H1 (cell line): ENCODE measurements around the gene KIAA0319L.

ENCODE experiments used
- CBX5 ChIP-seq: fragments of 300-800, 300-1000 bp; sonication (generic); IDR thresholded peaks from 2 replicates; pipeline ENCODE4 v1.7.1; 2016; ENCODE audit warnings: antibody characterized with exemption, low read length, low read depth
- JUN ChIP-seq: IDR thresholded peaks from 2 replicates; pipeline ENCODE4 v1.6.1; 2011; ENCODE audit warnings: low read depth, mild to moderate bottlenecking, improper control_type of control experiment, low read length
- JUND ChIP-seq: IDR thresholded peaks from 2 replicates; pipeline ENCODE4 v1.6.1; 2011; ENCODE audit warnings: mild to moderate bottlenecking, improper control_type of control experiment, low read length
- NRF1 ChIP-seq: IDR thresholded peaks from 2 replicates; pipeline ENCODE4 v1.6.1; 2011; ENCODE audit warnings: mild to moderate bottlenecking, low read depth, low read length, improper control_type of control experiment
- POLR2A ChIP-seq, 2 experiments: IDR thresholded peaks; 1 replicate in 1 of 2; 2 replicates in 1 of 2; pipeline ENCODE4 v1.6.1; 2011; ENCODE audit warnings: low read depth in 2 of 2, low read length in 2 of 2, mild to moderate bottlenecking in 2 of 2; ENCODE audit errors: control extremely low read depth in 1 of 2
- POLR2AphosphoS5 ChIP-seq: IDR thresholded peaks from 2 replicates; pipeline ENCODE4 v1.6.1; 2011; ENCODE audit warnings: low read depth, low read length
- SAP30 ChIP-seq: fragments of 300-600 bp; sonication (generic); IDR thresholded peaks from 2 replicates; pipeline ENCODE4 v1.7.1; 2012; ENCODE audit warnings: low read length, moderate library complexity, mild to moderate bottlenecking, inconsistent platforms; ENCODE audit not compliant: insufficient read depth, insufficient replicate concordance
- SP2 ChIP-seq: IDR thresholded peaks from 2 replicates; pipeline ENCODE4 v1.6.1; 2012; ENCODE audit warnings: mild to moderate bottlenecking, low read length, inconsistent platforms
- TF ChIP-seq, protein P1 (sequence below): IDR thresholded peaks from 2 replicates; pipeline ENCODE4 v1.6.1; 2012; ENCODE audit warnings: low read length, inconsistent platforms
- TF ChIP-seq, protein P2 (sequence below), 3 experiments: IDR thresholded peaks; 1 replicate in 2 of 3; 2 replicates in 1 of 3; pipeline versions ENCODE4 v1.5.1 to v1.6.1; 2011; ENCODE audit warnings: low read length in 3 of 3, mild to moderate bottlenecking in 3 of 3, inconsistent platforms in 2 of 3, low read depth in 1 of 3, moderate library complexity in 1 of 3; ENCODE audit not compliant: insufficient read depth in 1 of 3; ENCODE audit errors: control extremely low read depth in 1 of 3

DNA sequence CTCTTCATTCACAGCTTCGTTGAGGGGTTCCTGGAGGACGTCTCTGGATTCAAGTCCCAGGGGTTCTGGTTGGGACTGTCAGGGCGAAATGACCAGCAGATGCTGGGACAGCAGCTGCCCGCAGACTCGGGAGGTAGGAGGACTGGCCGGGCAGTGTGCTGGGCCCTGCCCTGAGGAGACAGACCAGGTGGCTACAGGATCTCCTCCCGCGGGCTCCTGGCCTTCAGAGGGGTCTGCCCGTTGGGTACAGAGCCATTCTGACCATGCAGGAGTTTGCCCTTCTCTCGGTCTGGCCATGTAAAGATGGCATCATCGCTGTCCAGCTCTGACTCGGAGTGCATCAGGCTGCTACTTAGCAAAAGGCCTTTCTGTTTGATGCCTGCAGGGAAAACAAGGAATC lies 122.5 kb downstream of the KIAA0319L start:
- no peak for TF ChIP-seq SP2
- TF ChIP-seq JUN = no peak
- TF ChIP-seq SAP30 = no peak
- TF ChIP-seq POLR2A (IDR thresholded peaks at IDR 0.05; ENCODE audit: control extremely low read depth in 1 of 2, low read depth in 2 of 2, low read length in 2 of 2) = no peak
- no peak for TF ChIP-seq CBX5
- no peak for TF ChIP-seq JUND
- TF ChIP-seq, protein P1, sequence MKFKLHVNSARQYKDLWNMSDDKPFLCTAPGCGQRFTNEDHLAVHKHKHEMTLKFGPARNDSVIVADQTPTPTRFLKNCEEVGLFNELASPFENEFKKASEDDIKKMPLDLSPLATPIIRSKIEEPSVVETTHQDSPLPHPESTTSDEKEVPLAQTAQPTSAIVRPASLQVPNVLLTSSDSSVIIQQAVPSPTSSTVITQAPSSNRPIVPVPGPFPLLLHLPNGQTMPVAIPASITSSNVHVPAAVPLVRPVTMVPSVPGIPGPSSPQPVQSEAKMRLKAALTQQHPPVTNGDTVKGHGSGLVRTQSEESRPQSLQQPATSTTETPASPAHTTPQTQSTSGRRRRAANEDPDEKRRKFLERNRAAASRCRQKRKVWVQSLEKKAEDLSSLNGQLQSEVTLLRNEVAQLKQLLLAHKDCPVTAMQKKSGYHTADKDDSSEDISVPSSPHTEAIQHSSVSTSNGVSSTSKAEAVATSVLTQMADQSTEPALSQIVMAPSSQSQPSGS = no peak
- TF ChIP-seq, protein P2, sequence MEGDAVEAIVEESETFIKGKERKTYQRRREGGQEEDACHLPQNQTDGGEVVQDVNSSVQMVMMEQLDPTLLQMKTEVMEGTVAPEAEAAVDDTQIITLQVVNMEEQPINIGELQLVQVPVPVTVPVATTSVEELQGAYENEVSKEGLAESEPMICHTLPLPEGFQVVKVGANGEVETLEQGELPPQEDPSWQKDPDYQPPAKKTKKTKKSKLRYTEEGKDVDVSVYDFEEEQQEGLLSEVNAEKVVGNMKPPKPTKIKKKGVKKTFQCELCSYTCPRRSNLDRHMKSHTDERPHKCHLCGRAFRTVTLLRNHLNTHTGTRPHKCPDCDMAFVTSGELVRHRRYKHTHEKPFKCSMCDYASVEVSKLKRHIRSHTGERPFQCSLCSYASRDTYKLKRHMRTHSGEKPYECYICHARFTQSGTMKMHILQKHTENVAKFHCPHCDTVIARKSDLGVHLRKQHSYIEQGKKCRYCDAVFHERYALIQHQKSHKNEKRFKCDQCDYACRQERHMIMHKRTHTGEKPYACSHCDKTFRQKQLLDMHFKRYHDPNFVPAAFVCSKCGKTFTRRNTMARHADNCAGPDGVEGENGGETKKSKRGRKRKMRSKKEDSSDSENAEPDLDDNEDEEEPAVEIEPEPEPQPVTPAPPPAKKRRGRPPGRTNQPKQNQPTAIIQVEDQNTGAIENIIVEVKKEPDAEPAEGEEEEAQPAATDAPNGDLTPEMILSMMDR (IDR thresholded peaks at IDR 0.05; ENCODE audit: control extremely low read depth in 1 of 3, insufficient read depth in 1 of 3, low read depth in 1 of 3, low read length in 3 of 3) = no peak
- no peak for TF ChIP-seq NRF1
- TF ChIP-seq POLR2AphosphoS5 = no peak
